Testis (tissue), 2 donors: ENCODE results near the gene ARFGAP3.

ENCODE experiments used
- POLR2A ChIP-seq: fragments of 450-650 bp; IDR thresholded peaks from one replicate; pipeline ENCODE4 v1.6.1; 2017; ENCODE audit warnings: antibody characterized with exemption, mild to moderate bottlenecking, moderate library complexity
- TF ChIP-seq, protein P1 (sequence below), 3 experiments: fragments of 450-650 bp in 2 of 3; fragments of 200-600 bp in 1 of 3; sonication (generic) in 1 of 3; IDR thresholded peaks; one replicate each; pipeline ENCODE4 v1.5.1; 2016 to 2019; ENCODE audit warnings: antibody characterized with exemption in 3 of 3, mild to moderate bottlenecking in 2 of 3, moderate library complexity in 1 of 3

DNA sequence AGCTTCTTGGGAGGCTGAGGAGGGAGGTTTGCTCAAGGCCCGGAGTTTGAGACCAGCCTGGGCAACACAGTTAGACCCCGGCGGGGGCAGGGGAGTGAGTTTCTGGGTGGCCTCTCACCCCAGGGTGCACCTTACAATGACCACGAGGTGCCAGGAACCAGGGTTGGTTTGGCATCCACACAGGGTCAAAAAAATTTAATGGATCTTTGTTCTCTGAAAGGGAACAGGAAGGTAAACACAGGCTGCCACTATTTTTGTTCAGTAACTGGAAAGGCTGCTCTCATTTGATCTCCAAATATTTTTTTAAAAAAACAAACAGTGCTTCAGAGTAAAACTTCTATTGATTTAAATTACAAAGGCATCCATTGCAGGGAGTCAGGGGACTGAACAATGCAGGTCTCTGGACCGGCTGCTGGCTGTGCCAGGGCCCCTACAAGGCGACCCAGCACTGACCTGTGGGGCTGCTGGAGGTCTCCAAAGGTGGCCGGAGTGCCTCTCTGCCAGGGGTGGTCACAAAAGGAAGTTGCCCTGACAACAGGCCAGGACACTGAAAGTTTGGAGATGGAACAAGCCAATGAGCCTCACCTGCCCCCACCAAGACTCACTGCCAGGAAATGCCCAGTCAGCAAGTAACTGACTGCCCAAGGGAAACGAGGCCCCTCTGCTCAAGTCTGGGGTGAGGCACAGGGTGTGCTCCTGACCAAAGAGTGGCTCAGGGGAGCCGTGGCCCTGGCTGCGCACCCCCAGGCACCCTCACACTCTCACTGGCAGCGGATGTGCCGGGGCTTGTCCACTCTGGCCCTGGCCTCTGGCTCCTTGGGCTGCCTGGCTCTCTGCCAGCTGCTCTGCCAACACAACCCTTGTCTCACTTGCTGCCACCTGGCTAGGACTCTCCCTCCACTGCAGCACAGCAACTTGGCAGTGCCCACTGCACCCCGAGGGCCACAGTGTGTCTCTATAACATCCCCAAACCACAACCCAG, 51.8 kb downstream of the ARFGAP3 start:
- TF ChIP-seq, protein P1, sequence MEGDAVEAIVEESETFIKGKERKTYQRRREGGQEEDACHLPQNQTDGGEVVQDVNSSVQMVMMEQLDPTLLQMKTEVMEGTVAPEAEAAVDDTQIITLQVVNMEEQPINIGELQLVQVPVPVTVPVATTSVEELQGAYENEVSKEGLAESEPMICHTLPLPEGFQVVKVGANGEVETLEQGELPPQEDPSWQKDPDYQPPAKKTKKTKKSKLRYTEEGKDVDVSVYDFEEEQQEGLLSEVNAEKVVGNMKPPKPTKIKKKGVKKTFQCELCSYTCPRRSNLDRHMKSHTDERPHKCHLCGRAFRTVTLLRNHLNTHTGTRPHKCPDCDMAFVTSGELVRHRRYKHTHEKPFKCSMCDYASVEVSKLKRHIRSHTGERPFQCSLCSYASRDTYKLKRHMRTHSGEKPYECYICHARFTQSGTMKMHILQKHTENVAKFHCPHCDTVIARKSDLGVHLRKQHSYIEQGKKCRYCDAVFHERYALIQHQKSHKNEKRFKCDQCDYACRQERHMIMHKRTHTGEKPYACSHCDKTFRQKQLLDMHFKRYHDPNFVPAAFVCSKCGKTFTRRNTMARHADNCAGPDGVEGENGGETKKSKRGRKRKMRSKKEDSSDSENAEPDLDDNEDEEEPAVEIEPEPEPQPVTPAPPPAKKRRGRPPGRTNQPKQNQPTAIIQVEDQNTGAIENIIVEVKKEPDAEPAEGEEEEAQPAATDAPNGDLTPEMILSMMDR (IDR thresholded peaks at IDR 0.05) = no peak
- TF ChIP-seq POLR2A = no peak
